Measurements from ENCODE around the gene SLC4A2.

SLC4A2 gene

GRCh38 chr7:151064454-151064853 lies 5.1 kb downstream of the SLC4A2 start:
- no peak for DNase-seq (ENCODE audit: low read depth)

GRCh38 chr7:151064993-151065392 lies 5.6 kb downstream of the SLC4A2 start:
- DNase-seq (ENCODE audit: low read depth) = no peak

GRCh38 chr7:151065516-151065915 lies 6.1 kb downstream of the SLC4A2 start:
- no peak for DNase-seq (ENCODE audit: low read depth)

GRCh38 chr7:151066273-151066974 lies 7.0 kb downstream of the SLC4A2 start:
- no peak for DNase-seq (ENCODE audit: low read depth)

- DNase-seq (ENCODE audit: low read depth) = peak; percentile 99
These were observed 8.8 kb downstream of the SLC4A2 start for GRCh38 chr7:151068069-151068773.

GRCh38 chr7:151069841-151070573 lies 10.6 kb downstream of the SLC4A2 start:
- no peak for DNase-seq (ENCODE audit: low read depth)

- no peak for DNase-seq (ENCODE audit: low read depth)
These were observed 11.2 kb downstream of the SLC4A2 start for GRCh38 chr7:151070574-151070960.

GRCh38 chr7:151071032-151071866 lies 11.9 kb downstream of the SLC4A2 start:
- no peak for DNase-seq (ENCODE audit: low read depth)

- no peak for DNase-seq (ENCODE audit: low read depth)
These were observed 14.6 kb downstream of the SLC4A2 start for GRCh38 chr7:151073990-151074389.

- DNase-seq (ENCODE audit: low read depth) = no peak
These were observed 15.7 kb downstream of the SLC4A2 start for GRCh38 chr7:151074817-151075661.

GRCh38 chr7:151075662-151075971 lies 16.2 kb downstream of the SLC4A2 start:
- no peak for DNase-seq (ENCODE audit: low read depth)

GRCh38 chr7:151075978-151076426 lies 16.6 kb downstream of the SLC4A2 start:
- DNase-seq (ENCODE audit: low read depth) = no peak

GRCh38 chr7:151076863-151077704 lies 17.7 kb downstream of the SLC4A2 start:
- DNase-seq (ENCODE audit: low read depth) = no peak

GRCh38 chr7:151077705-151078232 lies 18.4 kb downstream of the SLC4A2 start:
- no peak for DNase-seq (ENCODE audit: low read depth)

GRCh38 chr7:151078233-151079040 lies 19.0 kb downstream of the SLC4A2 start:
- DNase-seq (ENCODE audit: low read depth) = no peak

GRCh38 chr7:151079199-151079910 lies 20.0 kb downstream of the SLC4A2 start:
- no peak for DNase-seq (ENCODE audit: low read depth)

- no peak for DNase-seq (ENCODE audit: low read depth)
These were observed 20.7 kb downstream of the SLC4A2 start for GRCh38 chr7:151080067-151080521.

- peak; percentile 86 for DNase-seq (ENCODE audit: low read depth)
These were observed 21.3 kb downstream of the SLC4A2 start, which contains the start of gene FASTK for GRCh38 chr7:151080522-151081169. Gene FASTK (minus strand): TSS chr7:151080809. CDS start chr7:151080766, 43 bp downstream.

Data from amniotic epithelial cell (primary cell).